ENCODE data around the gene SCUBE1.

SCUBE1 gene

GRCh38 chr22:43218786-43219185 lies 124.4 kb downstream of the SCUBE1 start:
- no peak for TF ChIP-seq CTCF (IDR thresholded peaks at IDR 0.05; ENCODE audit: unreplicated experiment in 3 of 3)
- Mint-ChIP-seq H3K4me3 (no peak overlapping the region), H3K27me3 (ENCODE audit: low read depth) (peaks cover 21% of the 10 kb centered on the region), H3K36me3 (ENCODE audit: low read depth) (peaks cover 20% of the 10 kb centered on the region), H3K27ac (no peak overlapping the region), H3K4me1 (peaks cover 3% of the 10 kb centered on the region), H3K9me3 (no peaks in the 10 kb centered on the region)

GRCh38 chr22:43217285-43218030 lies 125.7 kb downstream of the SCUBE1 start:
- Mint-ChIP-seq H3K36me3 (ENCODE audit: low read depth) (peaks cover 20% of the 10 kb centered on the region), H3K27me3 (ENCODE audit: low read depth) (peaks cover 17% of the 10 kb centered on the region), H3K4me3 (no peak overlapping the region), H3K27ac (no peak overlapping the region), H3K4me1 (peaks cover 5% of the 10 kb centered on the region), H3K9me3 (no peaks in the 10 kb centered on the region)
- TF ChIP-seq CTCF (IDR thresholded peaks at IDR 0.05; ENCODE audit: unreplicated experiment in 3 of 3), result no peak

- H3K36me3 Mint-ChIP-seq (ENCODE audit: low read depth), result peaks cover 20% of the 10 kb centered on the region
- no peak overlapping the region for H3K4me3 Mint-ChIP-seq
- no peaks in the 10 kb centered on the region for H3K9me3 Mint-ChIP-seq
- peaks cover 17% of the 10 kb centered on the region for H3K27me3 Mint-ChIP-seq (ENCODE audit: low read depth)
- no peak overlapping the region for H3K27ac Mint-ChIP-seq
- TF ChIP-seq CTCF (IDR thresholded peaks at IDR 0.05; ENCODE audit: unreplicated experiment in 3 of 3), result no peak
- peaks cover 5% of the 10 kb centered on the region for H3K4me1 Mint-ChIP-seq
These were observed 126.4 kb downstream of the SCUBE1 start for GRCh38 chr22:43216738-43217137.

GRCh38 chr22:43213962-43214361 lies 129.2 kb downstream of the SCUBE1 start:
- H3K27me3 Mint-ChIP-seq (ENCODE audit: low read depth), result peaks cover 16% of the 10 kb centered on the region
- TF ChIP-seq CTCF (IDR thresholded peaks at IDR 0.05; ENCODE audit: unreplicated experiment in 3 of 3), result no peak
- no peak overlapping the region for H3K4me3 Mint-ChIP-seq
- H3K4me1 Mint-ChIP-seq, result peaks cover 5% of the 10 kb centered on the region
- no peaks in the 10 kb centered on the region for H3K9me3 Mint-ChIP-seq
- peaks cover 18% of the 10 kb centered on the region for H3K36me3 Mint-ChIP-seq (ENCODE audit: low read depth)
- H3K27ac Mint-ChIP-seq, result no peak overlapping the region

GRCh38 chr22:43213051-43213450 lies 130.1 kb downstream of the SCUBE1 start:
- Mint-ChIP-seq H3K27ac (no peak overlapping the region), H3K4me3 (no peak overlapping the region), H3K4me1 (peaks cover 5% of the 10 kb centered on the region), H3K36me3 (ENCODE audit: low read depth) (peaks cover 18% of the 10 kb centered on the region), H3K9me3 (no peaks in the 10 kb centered on the region), H3K27me3 (ENCODE audit: low read depth) (peaks cover 13% of the 10 kb centered on the region)
- no peak for TF ChIP-seq CTCF (IDR thresholded peaks at IDR 0.05; ENCODE audit: unreplicated experiment in 3 of 3)

GRCh38 chr22:43212434-43212952 lies 130.7 kb downstream of the SCUBE1 start:
- Mint-ChIP-seq H3K4me1 (peaks cover 5% of the 10 kb centered on the region), H3K9me3 (no peaks in the 10 kb centered on the region), H3K36me3 (ENCODE audit: low read depth) (peaks cover 14% of the 10 kb centered on the region), H3K4me3 (no peak overlapping the region), H3K27ac (no peak overlapping the region), H3K27me3 (ENCODE audit: low read depth) (peaks cover 9% of the 10 kb centered on the region)
- TF ChIP-seq CTCF (IDR thresholded peaks at IDR 0.05; ENCODE audit: unreplicated experiment in 3 of 3), result no peak
